NCI-H748 treated with DMSO at 0.1 percent for 48 hours (cell line): ENCODE results near the gene EDEM3.
"Not testable (repeated sequence)": the region's sequence is repeated elsewhere in the genome, so short reads cannot be mapped to it uniquely, and the experiment has no call there.

Experiments
- DNase-seq: peaks from one replicate; lab custom pipeline; 2025; lab: John Stamatoyannopoulos, UW

Gene EDEM3

DNA sequence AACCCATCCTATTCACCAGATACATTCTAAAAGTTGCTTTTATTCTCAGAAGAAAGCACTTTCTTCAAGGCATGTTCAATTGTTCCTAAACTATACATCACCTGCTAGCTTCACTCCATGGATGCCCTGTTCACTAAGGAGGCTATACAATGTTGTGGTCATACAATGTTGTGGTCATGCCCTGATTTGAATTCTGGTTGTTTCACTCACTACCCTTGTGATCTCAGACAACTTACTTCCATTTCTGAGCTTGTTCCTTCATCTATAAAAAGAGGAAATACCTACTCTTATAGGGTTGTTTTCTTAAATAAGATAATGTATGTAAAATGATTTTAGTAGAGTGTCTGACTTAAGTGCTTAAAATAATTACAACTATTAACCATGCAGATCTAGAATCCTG lies 19.7 kb downstream of the EDEM3 start:
- DNase-seq = no peak

DNA sequence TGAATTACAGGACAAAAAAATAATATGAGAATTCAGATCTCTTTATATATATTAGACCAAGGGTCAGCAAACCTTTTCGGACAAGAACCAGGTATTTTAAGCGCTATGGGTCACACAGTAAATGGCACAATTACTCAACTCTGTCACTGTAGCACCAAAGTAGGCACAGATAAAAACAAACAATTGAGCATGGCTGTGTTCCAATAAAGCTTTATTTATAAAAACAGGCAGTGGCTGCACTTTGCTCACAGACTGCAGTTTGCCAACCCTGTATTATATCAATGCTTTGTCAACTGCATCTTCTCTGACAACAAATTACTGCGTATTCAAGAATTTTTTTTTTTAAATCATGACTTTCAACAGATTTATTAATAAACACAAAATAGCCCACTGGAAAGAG lies 29.8 kb downstream of the EDEM3 start:
- DNase-seq = no peak

DNA sequence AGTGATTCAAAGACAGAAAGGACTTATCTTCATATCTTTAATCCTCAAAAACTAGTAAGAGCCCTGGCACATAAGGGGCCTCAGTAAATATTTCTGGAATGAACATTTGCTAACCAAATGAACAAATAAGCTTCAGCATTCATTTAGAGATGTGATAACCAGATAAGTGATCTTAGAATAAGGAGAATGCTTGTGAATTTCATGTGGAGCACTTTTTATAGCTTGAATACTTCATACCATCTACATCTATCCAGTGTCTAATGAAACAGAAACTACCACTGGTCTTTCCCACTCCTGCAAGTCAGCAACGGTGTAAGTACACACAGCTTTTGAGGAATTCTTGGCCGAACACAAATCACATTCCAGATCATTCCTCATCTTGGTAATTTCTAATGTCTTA lies 38.5 kb downstream of the EDEM3 start:
- no peak for DNase-seq

DNA sequence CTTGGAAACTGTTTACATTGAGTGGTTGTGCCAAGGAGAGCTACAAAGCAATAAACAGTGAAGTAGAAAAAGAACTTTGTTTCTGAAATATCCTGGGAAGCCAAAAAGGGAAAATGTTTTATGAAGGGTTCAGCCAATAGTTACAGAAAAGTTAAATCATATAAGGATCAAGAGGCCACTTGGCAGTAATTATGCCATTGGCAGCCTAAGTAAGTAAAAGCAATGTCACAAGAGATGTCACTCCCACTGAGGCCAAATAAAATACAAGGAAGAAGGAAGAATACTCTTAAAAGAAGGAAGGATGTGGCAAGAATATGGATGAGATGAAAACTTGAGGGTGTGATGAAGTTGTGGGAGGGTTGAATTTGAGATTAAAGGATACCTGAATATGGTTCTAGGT lies 45.2 kb downstream of the EDEM3 start:
- DNase-seq = no peak

DNA sequence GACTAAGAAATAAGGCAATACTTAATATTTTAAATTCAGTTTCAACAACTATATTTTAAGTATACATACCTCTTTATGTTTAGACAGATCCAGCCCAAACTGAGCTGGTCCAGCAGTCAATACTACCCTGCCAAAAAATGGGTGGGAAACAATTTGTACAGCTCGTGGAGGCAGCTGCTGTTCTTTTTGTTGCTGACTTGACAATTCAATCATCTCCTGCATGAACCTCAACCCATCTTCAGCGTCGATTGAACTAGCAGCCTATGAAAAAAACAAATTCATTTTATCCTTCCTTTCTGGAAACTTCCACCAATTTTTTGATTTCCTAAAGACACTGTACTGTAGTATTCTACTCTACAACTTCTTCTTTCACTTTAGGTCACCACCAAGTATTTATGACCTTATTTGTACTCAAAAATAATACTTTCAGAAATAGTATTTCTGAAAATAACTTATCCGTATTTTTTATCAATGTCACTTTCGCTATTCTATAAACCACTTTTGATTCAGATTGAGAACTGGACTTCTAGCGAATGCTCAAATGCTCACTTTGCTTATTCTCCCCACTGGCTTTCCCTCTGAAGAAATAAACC lies 46.5 kb downstream of the EDEM3 start:
- no peak for DNase-seq

DNA sequence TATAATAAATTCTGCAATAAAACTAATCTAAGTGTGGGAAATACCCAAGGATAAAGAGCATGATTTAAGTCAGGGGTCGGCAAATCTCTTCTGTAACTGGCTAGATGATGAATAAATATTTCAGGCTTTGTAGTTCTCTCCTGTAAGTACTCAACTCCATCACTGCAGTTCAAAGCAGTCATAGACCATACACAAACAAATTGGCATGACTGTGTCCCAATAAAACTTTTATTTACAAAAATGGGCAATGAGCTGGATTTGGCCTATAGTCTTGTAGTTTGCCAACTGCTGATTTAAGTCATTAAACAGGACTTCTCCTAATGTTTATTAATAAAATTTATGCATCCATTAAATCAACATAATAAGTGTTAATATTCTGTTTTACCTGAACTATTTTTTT lies 49.4 kb downstream of the EDEM3 start:
- DNase-seq = no peak

DNA sequence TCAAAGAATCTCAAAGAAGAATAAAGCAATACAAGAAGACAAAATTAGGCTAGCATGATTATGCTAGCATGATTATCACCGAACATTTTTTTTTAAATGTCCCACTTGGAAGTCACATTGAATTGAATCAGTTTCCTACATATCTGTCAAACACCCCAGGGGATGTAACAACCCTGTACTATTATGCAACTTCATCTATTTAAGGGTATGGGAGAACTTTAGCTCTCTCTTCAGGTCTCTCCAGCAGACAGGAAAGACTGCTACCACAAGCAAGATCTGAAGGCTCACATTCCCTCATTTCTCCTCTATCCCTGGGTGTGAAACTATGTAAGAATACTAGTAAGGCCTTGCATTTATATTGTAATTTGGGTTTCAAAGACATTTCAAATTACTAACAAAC lies 52.8 kb downstream of the EDEM3 start:
- no peak for DNase-seq

DNA sequence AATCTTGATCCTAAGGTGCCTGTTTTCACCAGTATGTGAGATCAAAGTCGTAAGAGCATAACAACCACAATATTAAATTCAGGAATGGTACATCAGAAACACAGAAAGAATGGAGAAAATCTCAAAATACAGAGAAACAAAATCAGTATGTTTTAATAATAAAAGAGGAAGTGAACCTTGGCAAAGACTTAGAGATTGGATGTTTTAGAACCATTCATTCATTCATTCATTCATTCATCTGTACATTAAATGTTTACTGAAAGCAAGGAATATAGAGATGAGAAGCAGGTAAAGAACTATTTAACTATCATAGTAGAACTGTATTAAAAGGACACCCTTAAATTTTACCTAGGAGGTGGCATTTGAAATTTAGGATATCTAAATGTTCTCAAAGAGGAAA lies 55.7 kb downstream of the EDEM3 start:
- no peak for DNase-seq

DNA sequence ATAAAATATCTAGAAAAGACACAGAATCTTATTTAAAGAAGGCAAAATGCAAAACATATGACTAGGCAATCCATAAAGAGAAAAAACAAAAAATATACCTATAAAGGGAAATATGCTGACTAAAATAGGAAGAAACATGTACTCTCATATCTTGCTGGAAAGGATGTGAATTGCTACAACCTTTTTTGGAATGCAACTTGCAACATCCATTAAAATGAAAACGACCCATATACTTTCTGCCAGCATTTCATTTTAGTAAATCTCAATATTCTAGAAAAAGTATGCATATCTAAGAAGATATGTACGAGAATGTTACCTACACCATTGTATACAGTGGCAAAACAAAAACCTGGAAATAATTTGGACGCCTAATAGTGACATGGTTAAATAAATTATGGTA lies 56.6 kb downstream of the EDEM3 start:
- no peak for DNase-seq

DNA sequence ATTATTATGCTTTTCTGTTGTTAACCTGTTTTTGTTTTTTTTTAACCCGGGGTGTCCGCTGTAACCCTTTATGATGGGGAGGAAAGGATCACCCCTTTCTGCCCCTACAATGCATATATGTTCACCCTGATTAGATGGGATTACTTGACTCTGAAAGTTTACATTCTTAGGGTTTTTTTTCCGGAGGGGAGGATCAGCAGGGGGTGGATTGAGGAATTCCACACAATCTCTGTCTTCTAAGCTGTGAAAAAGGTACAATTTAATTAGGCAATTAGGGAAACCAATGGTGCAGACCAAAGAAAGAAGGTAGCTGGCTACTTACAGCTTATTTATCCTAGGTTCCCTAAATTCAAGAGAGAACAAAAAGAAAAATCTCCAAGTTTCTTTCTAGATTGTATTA lies 58.3 kb downstream of the EDEM3 start:
- DNase-seq = no peak

DNA sequence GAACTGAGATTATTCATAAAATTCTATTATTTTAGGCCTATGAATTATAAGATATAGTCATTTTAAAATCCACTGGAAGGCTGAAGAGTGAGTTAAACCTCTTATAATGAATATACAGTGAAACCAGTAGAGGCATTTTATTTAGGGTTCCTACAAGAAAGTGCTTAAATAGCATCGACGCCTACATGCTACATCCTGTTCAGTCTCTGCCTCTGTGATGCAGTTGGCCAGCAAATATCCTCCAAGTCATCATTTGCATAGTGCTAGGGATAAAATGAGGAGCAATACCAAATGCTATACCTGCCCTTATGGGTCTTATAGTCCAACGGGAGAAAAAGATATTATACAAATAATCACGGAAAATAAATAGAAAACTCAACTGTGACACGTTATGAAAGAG lies 59.6 kb downstream of the EDEM3 start:
- no peak for DNase-seq

DNA sequence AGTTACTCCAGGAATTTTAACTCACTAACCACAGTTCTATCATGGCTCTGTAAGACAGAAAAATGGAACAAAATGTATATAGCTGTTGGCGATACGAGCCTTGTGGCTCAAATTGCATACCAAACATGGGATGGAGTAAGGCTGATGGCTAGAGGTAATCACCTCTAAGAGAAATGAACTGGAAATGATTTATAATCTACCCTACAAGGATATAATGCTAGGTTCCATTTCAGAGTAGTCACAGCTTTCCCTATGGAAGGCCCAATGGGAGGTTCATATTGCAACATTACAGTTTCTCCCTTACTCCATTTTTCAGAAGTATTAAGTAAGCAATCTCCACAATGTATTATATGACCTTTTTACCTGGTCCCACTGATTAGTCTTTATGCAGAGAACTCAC lies 61.6 kb downstream of the EDEM3 start:
- DNase-seq = no peak

DNA sequence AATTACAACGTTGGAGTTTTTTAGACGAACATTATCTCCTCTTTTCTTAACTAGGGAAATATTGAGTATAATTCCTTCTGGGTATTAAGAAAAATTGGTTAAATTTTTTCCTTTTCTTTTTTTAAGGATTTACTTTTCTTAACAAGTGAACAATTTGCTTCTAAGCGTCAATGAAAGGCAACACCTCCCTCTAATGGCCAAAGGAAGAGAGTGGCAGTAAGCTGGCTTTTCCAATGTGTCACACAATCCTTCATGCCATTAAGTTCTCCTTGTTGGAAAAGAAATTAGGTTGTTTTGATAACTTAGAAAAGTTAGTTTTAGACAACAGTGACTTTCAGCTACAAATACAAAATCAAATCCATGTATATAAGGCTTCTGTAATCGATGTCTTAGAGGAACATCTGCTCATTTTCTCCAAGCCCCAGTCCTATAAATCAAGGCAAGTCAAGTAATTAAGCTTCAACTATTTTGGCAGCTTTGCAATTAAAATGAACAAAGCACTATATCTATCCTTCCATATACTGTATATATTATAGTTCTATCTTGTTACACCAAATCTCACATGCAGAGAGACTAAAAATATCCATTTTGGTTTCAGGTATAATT lies 62.8 kb downstream of the EDEM3 start:
- DNase-seq = no peak

DNA sequence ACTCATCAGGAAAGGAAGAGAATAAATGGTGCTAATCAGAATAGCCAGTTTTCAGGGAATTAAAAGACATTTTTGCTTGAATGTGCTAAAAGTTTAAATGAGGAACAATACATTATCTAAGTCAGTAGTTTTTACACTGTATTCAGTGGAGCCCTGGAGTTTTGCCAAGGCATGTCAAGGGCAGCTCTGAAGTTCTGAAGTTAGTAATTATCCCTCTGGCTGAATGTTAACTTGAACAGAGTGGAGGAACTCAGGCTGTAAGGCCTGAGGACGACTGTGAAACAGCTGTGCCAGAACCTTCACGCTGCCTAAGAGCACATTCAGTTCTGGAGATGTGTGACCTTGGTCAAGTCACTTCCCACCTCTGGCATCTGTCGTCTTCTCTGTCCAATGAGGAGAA lies 68.1 kb downstream of the EDEM3 start:
- no peak for DNase-seq

DNA sequence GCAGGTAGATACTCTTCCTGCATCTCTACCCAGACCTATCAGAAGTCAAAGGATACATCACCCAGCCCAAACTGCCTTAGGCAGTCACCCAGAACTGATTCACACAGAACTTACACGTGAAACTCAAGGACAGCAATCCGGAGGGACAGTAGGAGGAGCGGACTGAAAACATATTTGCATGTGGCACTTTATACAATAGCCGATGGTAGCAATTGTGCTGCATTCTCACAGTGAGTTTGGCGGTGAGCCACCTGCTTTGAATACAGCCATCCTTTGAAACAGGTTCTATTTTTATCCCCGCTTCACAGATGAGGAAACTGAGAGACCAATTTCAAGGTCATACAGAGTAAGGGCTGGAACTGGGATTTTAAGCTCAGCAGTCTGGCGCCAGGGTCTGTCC lies 69.5 kb downstream of the EDEM3 start:
- DNase-seq = no peak

DNA sequence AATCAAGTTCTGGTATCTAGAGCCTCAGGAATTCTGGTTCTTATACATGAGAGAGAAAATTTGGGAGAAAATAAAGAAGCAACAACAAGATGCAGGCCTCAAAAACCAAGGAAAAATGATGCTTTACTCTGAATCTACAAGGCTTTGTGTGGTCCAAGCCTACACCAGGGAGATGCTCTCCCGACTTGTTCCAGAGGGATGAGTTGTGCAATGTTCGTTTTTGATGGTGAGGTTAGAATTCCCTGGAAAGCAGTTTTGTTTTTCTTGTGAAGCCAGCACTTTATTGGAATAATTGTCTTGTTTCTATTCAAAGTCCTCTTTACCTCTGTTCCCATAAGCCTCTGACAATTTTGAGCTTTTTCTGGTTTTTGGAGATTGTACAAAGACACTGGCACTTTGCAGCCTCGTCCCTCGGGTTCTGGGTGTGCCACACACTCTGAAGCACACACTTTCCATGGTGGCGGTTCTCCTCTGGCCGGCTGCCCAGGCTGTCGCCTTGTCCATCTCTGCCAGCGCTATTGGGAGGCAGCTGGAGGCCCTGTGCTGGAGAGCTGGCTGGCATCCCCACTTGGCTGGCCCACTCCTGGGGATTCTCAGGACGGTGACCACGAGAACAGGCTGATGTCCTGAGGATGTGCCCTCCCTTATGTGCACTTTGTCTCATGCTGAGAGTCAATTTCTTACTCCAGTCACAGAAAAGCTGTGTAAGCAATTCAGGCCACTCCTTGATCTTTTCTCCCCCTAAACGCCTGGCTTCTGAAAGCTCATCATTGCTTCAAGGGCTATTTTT lies 70.2 kb downstream of the EDEM3 start:
- DNase-seq = no peak

DNA sequence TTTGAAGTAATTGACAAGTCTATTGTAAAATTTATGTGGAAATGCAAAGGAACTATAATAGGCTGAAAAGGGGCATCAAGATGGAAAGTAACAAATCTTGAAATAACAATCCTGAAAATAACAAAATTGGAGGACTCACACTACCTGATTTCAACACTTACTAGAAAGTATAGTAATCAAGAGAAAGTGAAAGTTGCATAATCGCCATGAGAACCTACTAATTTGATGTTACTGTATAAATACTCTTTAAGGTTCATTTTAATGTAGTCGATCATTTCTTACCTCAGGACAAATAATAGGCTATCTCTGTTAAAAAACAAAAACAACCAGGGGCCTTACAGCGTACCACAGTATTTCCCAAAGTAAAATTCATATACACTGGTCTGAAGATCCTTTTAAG lies 71.7 kb downstream of the EDEM3 start:
- no peak for DNase-seq

DNA sequence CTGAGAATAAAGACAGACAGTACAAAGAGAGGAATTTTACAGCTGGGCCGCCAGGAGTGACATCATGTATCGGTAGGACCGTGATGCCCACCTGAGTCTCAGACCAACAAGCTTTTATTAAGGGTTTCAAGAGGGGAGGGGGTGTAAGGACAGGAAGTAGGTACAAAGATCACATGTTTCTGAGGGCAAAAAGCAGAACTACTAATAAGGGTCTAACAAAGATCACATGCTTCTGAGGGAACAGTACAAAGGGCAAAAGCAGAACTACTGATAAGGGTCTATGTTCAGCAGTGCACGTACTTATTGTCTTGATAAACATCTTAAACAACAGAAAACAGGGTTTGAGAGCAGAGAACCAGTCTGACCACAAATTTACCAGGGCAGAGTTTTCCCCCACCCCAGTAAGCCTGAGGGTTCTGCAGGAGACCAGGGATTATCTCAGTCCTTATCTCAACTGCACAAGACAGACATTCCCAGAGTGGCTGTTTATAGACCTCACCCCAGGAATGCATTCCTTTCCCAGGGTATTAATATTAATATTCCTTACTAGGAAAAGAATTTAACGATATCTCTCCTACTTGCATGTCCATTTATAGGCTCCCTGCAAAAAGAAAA lies 73.9 kb downstream of the EDEM3 start:
- not testable (repeated sequence) for DNase-seq

DNA sequence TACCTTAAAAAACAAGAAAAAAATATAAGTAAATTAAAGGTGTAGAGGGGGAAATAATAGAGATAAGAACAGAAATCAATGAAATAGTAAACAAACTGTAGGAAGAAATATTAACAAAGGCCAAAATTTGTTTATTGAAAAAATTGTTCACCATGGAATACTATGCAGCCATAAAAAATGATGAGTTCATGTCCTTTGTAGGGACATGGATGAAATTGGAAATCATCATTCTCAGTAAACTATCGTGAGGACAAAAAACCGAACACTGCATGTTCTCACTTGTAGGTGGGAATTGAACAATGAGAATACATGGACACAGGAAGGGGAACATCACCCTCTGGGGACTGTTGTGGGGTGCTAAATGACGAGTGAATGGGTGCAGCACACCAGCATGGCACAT lies 75.2 kb downstream of the EDEM3 start:
- DNase-seq = not testable (repeated sequence)

DNA sequence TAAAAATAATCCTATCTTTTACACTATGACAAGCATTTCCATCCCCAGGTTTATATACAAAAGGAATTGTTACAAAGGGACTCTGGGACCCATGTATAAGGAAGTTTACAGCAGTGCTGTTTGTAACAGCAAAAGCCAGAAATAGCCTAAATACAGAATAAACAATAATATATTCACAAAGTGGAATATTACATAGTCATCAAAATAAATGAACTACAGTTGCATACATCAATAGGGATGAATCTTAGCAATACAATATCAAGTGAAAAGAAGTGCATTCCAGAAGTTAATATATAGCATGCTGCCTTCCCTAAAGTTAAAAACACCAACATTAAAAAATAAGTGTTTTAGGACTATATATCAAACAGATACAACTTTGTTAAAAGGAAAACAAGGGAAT lies 77.3 kb downstream of the EDEM3 start:
- no peak for DNase-seq

DNA sequence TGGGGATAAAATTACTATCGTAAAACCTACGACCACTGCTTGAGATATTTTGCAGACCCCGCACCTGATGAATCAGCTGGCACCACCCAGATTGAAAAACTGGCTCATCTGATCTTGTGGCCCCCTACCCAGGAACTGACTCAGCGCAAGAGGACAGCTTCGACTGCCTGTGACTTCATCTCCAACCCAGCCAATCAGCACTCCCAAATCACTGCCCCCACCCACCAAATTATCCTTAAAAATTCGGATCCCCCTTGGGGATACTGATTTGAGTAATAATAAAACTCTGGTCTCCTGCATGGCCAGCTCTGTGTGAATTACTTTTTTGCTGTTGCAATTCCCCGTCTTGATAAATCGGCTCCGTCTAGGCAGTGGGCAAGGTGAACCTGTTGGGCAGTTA lies 81.4 kb downstream of the EDEM3 start:
- no peak for DNase-seq

DNA sequence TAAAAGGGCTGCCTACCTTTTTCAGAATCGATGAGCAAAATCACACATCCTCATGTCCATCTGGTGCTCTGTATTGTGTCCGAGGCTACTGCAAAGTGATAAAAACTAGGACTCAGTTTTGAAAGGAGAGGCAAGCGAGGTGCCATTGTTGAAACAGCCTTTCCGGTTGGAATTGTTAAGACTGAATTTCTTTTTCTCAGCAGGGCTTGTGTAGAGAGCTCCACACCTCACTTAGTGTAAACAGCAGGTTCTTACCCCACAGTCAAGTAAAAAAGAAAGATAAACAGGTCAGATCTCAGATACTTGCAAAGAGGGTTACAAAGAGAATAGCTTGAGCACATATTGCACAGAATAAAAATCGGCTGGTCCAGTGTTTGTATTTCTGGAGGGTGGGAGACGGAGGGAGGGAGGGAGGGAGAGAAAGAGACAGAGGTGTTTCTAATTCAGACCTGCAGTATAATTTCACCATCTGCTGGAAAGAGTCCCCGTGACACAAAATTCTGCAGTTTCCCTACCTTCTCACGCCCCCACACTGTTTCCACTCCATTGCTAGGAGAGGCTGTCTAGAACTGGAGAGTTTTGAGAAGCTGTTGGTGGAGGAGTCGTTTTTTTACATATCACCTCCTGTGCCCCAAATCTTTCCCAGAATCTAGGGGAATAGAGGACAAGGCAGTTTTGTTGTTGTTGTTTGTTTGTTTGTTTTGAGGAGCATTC lies 82.5 kb downstream of the EDEM3 start:
- DNase-seq = no peak

DNA sequence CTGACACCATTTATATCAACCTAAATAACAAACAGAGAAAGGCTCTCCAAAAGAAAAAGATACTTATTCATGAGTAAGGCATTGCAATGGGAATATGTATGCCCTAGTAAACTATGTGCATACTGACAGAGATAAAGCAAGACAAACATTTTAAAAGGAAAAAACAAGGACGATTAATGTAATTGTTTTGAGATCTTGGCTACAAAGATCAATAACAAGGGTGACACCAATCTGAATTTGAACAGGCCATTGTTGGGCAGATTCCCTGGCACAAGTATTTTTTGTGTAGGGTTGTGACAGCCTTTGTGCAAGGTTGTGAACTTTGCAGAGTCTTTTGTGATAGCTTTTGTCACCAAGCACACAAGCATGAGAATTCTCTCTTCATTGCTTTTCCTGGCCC lies 85.3 kb downstream of the EDEM3 start:
- DNase-seq = no peak
